Activated CD4-positive, alpha-beta T cell treated with anti-CD3 and anti-CD28 coated beads, Interleukin-2, Interleukin-6, amounts not matched to agents 100 ng/mL and 50 ng/mL, durations not matched to agents 16 hours and 8 hours (primary cell): ENCODE data around the gene RAB36.

ENCODE experiments used
- DNase-seq: peaks from one replicate; pipeline ENCODE4 v3.0.0-alpha.2; 2020

Gene RAB36, protein sequence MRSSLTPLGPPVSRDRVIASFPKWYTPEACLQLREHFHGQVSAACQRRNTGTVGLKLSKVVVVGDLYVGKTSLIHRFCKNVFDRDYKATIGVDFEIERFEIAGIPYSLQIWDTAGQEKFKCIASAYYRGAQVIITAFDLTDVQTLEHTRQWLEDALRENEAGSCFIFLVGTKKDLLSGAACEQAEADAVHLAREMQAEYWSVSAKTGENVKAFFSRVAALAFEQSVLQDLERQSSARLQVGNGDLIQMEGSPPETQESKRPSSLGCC

GRCh38 chr22:23144932-23145877, at the start of gene RAB36:
RAB36 (plus strand) TSS chr22:23145477; CDS start chr22:23146617, 1,140 bp downstream.
- DNase-seq: peak; percentile 91

- no peak for DNase-seq
These were observed 49.4 kb upstream of the RAB36 start for GRCh38 chr22:23095733-23096342.

DNA sequence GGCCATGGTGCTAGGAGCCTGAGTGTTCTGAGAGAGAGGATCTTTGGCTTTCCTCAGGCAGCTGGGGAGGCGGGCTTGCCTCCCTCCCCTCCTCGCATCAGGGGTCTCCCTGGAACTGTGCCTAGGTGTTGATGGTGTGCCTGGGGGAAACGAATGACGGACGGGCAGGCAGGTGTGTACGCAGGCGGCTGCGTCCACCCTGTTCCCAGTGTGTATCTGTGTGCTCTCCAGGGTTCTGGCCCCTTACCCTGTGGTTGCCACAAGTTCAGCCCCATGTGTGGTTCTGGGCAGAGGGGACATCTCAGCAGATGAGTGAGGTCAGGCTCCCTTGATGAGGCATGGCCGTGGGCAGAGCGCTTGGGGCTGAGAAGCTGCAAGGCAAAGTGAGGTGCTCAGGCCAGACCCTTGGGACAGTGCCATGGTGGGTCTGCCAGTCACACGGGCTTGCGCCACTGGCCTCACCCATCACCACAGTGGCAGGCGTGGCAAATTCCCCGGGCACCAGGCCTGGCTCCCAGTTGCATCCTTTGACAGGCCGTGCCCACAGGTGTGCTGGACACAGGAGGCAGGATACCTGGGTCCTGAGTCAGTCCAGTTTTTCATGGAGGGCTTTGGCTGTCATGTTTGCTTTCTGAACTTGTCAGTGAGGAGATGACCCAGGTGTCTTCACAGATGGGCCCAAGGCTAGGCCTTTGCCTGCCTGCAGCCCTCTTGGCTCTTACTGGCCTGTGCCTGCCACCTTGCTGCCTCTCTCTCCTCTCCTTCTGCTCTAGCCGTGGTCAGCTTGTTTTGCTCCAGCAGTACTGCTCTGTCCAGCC, 47.7 kb upstream of the RAB36 start:
- DNase-seq: no peak

DNA sequence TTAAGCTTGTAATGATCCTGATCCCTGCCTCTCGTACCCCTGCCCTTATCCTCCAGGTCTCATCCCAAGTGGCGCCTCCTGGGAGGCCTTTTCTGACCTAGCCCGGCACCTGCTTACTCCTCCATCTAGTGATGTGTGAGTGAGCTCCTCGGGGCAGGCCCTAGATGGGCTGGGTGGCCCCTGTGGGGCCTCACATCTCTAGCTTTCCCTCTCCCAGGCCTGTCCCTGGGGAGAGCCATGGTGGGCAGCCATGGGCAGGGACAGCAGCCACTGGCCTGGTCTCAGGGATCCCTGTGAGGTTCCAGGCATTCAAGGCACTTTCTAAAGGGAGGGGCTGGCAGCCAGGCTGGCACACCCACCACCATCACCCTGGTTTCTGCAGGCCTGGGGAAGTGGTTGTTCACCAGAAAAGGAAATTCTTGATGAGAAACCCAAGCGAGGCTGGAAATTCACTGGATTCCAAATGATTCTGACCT, 47.0 kb upstream of the RAB36 start:
- no peak for DNase-seq

- no peak for DNase-seq
These were observed 46.4 kb upstream of the RAB36 start for GRCh38 chr22:23098718-23099530.

DNA sequence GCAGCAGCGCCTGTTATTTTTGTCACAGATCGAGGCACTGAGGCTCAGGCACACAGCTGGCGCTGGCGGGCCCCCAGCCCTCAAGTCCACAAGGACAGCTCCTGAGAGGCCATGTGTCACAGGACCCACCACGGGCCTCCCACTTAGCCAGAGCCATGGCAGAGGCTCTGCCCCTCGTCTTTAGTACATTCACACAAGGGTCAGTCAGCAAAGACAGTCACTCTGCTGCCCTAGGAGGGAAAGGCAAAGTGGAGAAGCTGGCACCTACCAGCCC, 45.8 kb upstream of the RAB36 start:
- no peak for DNase-seq

DNA sequence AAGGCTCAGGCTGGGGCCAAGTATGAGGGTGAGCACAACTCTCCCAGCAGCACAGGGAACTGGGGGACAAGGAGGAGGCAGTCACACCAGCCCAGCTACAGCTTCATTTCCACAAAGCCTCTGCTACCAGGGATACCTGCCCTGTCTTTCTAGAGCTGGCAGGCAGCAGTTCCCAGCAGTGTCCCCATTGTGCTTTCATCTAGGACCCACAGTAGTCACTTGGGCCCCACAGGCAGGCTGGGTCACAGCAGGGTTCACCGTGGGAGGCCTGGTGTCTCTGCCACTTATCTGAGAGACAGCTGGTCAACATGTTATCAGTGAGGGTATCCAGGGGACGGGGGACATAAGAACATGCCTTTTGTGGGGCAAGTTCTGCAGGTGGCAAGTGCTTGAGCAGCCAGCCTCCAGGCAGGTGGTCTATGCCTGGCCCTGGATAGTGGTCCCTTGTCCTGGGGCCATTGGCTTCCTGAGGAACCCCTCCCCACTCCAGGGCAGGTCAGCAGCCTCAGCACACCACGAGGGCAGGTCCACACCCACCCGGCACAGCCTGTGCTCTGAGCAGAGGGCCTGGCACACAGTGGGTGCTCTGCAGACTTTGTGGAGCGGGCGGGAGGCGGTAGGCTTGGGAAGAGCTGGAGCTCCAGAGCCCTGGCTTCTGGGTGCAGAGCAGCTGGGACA, 45.0 kb upstream of the RAB36 start:
- no peak for DNase-seq

GRCh38 chr22:23101524-23101923, 43.8 kb upstream of the RAB36 start:
- DNase-seq: no peak

- no peak for DNase-seq
These were observed 43.1 kb upstream of the RAB36 start for GRCh38 chr22:23102002-23102655.

- no peak for DNase-seq
These were observed 42.5 kb upstream of the RAB36 start for GRCh38 chr22:23102776-23103175.

DNA sequence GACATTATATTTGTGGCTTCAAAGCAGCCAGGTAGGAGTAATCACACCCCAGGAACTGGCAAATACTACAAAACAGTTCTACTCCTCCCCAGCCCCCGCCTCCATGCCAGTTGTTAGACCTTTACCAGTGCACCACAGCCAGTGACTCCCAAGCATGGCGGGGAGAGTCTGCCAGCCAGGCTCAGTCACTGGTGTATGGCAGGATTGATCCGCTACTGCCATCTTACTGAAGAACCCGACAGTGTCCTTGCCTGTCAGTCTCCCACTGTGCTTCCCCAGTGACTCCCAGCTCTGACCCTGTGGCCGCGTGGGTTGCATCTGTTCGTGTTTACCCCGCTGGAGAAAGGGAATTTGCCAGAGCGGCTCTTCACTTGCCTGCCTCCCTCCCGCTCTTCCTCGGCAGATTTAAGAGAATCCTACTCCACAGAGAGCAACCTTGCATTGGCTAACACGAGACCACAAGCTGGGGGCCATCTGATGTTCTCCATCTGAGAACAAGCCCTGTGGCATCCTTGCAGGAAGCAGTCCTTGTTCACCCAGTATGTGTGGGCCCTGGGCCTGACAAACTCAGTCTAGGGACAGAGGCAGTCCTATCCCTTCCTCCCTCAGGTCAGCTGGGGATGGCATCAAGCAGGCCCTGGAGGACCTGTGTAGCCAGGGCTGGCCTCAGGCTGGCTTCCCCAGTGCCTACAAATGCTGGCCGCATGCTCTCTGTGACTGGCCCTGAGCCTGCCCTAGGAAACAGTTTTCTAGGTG, 41.9 kb upstream of the RAB36 start:
- no peak for DNase-seq

DNA sequence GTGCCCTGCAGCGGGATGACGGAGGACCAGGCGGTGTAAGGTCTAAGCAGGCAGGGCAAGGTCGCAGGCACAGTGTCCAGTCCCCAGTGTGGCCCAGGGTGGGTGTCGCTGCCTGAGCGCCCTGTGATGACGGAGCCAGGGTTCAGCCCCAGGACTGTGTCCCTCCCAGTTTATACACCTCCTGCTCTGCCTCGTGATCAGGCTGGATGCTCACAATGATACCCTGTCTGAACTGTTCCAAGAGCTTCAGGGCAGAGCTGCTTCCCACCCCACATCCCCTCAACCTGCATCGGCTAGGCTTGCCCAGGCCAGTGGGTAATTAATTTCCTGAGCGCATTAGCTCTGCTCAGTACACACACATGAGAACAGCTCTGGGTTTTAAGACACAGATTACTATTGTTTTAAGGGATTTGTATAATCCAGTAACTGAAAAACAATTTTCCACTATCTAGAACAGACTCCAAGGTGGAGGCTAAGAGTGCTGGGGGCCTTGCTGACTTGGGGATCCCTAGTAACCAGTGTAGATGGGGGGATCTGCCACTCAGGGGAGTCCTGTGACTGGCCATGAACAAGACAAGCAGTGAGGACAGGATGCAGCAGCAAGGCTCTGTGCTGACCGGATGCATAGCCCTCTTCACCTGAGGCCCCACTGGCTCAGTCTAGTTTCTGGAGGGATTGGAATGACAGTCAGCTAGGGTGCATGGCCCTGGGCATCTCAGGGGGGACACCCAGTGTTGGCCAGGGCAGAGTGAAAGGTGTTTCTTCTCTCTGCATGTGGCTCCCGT, 40.9 kb upstream of the RAB36 start:
- DNase-seq: no peak

DNA sequence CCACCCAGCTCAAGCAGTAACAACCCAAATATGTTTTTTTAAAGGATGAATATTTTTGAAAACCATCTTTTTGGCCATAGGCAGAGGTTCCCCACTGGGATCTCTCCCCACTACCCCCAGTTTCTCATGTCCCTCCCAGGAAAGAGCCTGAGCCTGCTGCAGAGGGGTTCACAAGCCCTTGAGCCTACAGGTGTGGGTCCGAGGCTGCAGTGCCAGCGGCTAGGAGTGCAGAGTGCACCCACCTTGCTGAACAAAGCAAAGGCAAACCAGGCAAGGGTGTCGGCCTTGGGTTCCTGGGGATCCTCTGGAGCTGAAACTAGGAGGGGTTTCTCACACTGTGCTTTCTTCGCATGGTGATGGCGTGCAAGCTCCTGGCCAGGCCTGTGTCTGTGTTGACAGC, 40.0 kb upstream of the RAB36 start:
- DNase-seq: no peak

DNA sequence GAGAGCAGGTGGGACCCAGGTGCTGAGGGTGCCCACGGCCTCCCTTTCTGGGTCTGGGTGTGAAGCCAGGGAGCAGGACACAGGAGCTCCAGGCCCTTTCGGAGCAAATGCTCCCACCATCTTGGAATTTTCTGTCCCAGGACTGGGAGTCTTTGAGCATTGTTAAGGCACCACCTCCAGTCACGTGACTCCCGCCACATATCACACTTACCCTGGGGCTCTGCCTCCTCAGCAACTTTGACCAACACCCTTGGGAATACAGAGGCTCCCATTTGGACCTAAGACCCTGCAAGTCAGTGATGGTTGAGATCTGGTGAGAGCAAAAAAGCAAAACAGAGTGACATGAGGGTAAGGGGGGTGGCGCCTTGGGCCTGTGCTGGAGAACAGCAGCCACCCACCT, 39.4 kb upstream of the RAB36 start:
- DNase-seq: no peak

DNA sequence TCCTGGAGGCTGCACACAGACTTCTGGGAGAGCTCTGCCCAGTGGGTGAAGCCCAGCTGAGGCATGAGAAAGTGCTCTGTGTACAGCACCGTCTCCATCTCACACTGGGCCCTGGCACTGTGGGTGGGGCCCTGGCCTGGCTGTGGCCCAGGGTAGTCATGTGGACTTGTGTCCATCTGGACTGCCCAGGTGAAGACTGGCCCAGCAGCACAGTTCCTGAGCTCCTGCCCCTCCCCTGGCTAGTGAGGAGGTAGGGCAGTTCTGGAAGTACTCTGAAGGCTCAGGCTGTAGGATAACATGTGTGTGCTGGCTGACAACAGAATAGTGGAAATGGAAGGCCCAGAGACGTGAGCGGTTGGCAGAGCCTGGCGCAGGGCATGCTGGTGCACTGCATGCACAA, 38.9 kb upstream of the RAB36 start:
- no peak for DNase-seq

GRCh38 chr22:23106906-23107367, 38.3 kb upstream of the RAB36 start:
- no peak for DNase-seq

DNA sequence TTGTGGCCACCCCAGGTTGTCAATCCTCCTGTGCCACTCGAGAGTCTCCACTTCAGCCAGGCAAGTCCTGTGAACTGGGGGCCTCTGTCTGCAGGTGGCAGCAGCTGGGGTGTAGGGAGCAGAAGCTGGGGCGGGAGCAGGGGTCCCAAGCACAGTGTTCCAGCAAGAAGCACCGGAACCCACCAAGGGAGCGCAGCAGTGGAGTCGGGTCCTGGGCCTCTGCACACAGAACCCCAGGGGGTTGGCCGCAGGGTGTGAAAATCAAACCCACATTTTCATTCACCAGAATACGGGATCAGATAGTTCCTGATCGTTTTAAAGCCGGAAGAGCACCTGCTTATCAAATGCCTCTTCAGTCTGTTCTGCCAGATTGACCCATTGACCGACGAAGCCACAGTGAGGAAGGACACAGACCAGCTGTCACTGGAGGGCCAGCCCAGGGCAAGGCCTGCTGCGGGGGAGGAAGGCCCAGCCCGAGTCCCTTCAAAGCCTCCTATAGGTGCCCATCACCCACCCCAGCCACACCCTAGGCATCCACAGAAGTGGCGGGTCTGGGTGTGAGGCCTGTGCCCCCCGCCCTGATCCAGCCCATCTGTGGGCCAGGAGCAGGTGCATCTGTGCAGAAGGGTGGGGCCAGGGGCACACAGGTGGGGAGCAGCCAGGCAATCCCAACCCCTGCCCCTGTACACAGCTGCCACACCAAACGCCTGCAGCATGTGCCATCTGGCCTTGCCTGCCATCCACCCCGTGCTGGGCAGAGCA, 37.6 kb upstream of the RAB36 start:
- no peak for DNase-seq
